ENCODE results near the gene ENPP6.

- TF ChIP-seq GATA2 (IDR thresholded peaks at IDR 0.05; ENCODE audit: low read depth, low read length) = no peak
- TF ChIP-seq GATA3 (IDR thresholded peaks at IDR 0.05; ENCODE audit: low read depth, low read length) = no peak
Measured at GRCh38 chr4:184203300-184203699, 14.4 kb downstream of the ENPP6 start.
